Measurements from ENCODE around the gene RPP40. TPM values are rescaled to one million over a fixed set of nuclear protein-coding genes. Genes with fewer than 3 reads are reported as not detected.

RPP40 gene
- total RNA-seq, 4 donors from 2014 or later, result 1.6 to 8.7 (median 4.6) TPM; not detected in 1

DNA sequence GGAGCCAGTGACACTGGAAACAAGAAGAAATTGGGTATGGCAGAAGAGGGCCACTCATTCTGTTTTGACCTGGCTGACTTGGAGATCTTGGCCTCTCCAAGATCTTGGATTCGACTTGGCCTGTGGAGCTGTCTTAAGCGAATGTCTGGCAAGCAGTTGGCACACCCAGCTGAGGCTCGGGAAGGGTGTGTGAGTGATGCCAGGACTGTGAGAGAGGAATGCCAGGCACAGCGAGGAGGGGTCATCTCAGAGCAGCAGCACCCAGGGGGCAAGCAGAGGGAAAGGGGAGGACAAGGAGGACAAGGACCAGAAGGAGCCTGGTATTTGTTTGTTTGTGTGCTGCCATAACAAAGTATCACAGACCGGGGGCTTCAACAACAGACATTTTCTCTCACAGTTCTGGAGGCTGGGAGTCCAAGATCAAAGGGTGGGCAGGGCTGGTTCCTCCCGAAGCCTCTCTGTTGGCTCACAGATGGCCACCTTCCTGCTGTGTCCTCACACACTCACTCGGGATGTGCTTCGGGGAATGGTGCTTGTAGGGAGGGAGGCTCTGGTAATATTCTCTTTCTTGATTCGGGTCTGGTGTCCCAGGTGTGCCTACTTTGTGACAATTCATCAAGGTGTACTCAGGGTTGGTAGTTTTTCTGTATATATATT, 33.0 kb downstream of the RPP40 start:
- intact Hi-C loops (cut with DNase I; ENCODE audit: low total_unique reads), result no loop called here

DNA sequence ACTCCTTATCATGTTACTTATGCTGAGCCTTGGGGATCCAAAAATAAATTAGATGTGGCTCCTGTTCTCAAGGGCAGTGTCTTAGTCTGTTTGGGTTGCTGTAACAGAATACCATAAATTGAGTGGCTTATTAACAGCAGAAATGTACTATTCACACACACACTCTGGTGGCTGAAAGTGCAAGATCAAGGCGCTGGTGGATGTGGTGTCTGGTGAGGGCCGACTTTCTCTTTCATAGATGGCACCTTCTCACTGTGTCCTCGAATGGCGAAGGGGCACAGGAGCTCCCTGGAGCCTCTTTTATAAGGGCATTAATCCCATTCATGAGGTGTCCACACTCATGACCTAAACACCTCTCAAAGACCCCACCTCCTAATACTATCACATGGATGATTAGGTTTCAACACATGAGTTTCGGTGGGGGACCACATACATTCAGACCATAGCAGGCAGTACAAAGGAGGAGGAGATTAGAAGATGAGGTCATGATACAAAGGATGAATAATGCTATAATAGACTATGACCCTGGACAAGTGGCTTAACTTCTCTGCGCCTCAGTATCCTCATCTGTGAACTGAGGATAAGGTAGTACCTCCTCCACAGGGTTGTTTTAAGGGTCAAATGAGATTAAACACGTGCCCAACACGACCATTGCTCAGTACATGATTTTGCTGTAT, 34.1 kb downstream of the RPP40 start:
- H3K9me3 ChIP-seq, result no peaks in the 10 kb centered on the region
- in situ Hi-C loops (cut with MboI; ENCODE audit: low pct_ligation_motif_present in 1 of 4, low pct_unique_long_range_greater_than_20kb in 1 of 4, low sequenced_read_pairs in 3 of 4) (no loop called here), intact Hi-C loops (cut with DNase I; ENCODE audit: low total_unique reads) (no loop called here)
- WGBS, 2 donors (ENCODE audit: low coverage in 1 of 2), result 84% methylated on average over 8 of the region's 8 CpGs; no CpG with 5 or more reads in 1 of the 2 donors
- no peaks in the 10 kb centered on the region for H3K36me3 ChIP-seq
- H3K27me3 ChIP-seq, result no peaks in the 10 kb centered on the region
- no peak overlapping the region for H3K27ac ChIP-seq
- no peak for DNase-seq
- no peak for TF ChIP-seq POLR2A (IDR thresholded peaks at IDR 0.05)
- TF ChIP-seq POLR2AphosphoS5 (IDR thresholded peaks at IDR 0.05), result no peak
- no peak for TF ChIP-seq CTCF (IDR thresholded peaks at IDR 0.05)
- TF ChIP-seq EP300 (IDR thresholded peaks at IDR 0.05; ENCODE audit: low read depth), result no peak
- peaks cover 0 to 3% (median 0%) of the 10 kb centered on the region in 4 donors for H3K4me1 ChIP-seq
- no peak overlapping the region for H3K4me3 ChIP-seq

More for the DNA sequence above, 33.0 kb downstream of the RPP40 start:
- DNase-seq, result no peak
- Histone ChIP-seq H3K9me3 (no peaks in the 10 kb centered on the region), H3K36me3 (no peaks in the 10 kb centered on the region), H3K4me1 (peaks cover 0 to 3% (median 0%) of the 10 kb centered on the region in 4 donors), H3K27me3 (no peaks in the 10 kb centered on the region), H3K27ac (peak overlapping the region in 1 of 4 donors; percentile 34), H3K4me3 (no peak overlapping the region)
- in situ Hi-C loops (cut with MboI; ENCODE audit: low pct_ligation_motif_present in 1 of 4, low pct_unique_long_range_greater_than_20kb in 1 of 4, low sequenced_read_pairs in 3 of 4), result no loop called here
- WGBS, 2 donors (ENCODE audit: low coverage in 1 of 2), result 58 to 61% methylated on average over 6 to 9 of the region's 9 CpGs
- TF ChIP-seq CTCF (IDR thresholded peaks at IDR 0.05) (no peak), EP300 (IDR thresholded peaks at IDR 0.05; ENCODE audit: low read depth) (no peak), POLR2A (IDR thresholded peaks at IDR 0.05) (no peak), POLR2AphosphoS5 (IDR thresholded peaks at IDR 0.05) (no peak)

DNA sequence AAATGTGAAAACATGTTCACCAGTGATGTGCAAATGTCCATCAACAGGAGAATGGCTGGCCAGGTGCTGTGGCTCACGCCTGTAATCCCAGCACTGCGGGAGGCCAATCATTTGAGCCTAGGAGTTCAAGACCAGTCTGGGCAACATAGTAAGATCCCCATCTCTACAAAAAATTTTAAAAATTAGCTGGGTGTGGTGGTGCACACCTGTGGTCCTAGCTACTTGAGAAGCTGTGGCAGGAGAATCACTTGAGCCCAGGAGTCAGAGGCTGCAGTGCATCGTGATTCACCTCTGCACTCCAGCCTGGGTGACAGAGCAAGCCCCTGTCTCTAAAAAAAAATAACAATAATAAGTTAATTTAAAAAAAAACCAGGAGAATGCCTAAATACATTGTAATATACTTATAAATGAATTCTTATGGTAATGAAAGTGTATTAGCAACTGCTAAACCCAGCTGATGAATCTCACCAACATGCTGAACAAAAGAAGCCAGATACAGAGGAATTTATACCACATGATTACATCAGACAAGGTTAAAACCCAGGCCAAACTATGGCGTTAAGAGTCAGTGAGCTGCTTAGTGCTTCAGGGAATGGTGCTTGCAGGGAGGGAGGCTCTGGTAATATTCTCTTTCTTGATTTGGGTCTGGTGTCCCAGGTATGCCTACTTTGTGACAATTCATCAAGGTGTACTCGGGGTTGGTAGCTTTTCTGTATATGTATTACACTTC, 36.4 kb downstream of the RPP40 start:
- intact Hi-C loops (cut with DNase I; ENCODE audit: low total_unique reads) (no loop called here), in situ Hi-C loops (cut with MboI; ENCODE audit: low pct_ligation_motif_present in 1 of 4, low pct_unique_long_range_greater_than_20kb in 1 of 4, low sequenced_read_pairs in 3 of 4) (no loop called here)
- DNase-seq, result no peak
- Histone ChIP-seq H3K27me3 (no peaks in the 10 kb centered on the region), H3K4me3 (no peak overlapping the region), H3K27ac (no peak overlapping the region), H3K4me1 (no peaks in the 10 kb centered on the region), H3K9me3 (no peaks in the 10 kb centered on the region), H3K36me3 (no peaks in the 10 kb centered on the region)
- 85 to 89% methylated on average over 4 to 5 of the region's 5 CpGs for WGBS, 2 donors (ENCODE audit: low coverage in 1 of 2)
- TF ChIP-seq POLR2A (IDR thresholded peaks at IDR 0.05) (no peak), POLR2AphosphoS5 (IDR thresholded peaks at IDR 0.05) (no peak), EP300 (IDR thresholded peaks at IDR 0.05; ENCODE audit: low read depth) (no peak), CTCF (IDR thresholded peaks at IDR 0.05) (no peak)
